CD4-positive, alpha-beta T cell treated with Interleukin-21 for 1 hour (primary cell): Measurements from ENCODE around the gene PARD3.
"Not testable (repeated sequence)": the region's sequence is repeated elsewhere in the genome, so short reads cannot be mapped to it uniquely, and the experiment has no call there.

Experiments
- DNase-seq: peaks from one replicate; pipeline ENCODE4 v3.0.0-alpha.2; 2020

Gene PARD3

DNA sequence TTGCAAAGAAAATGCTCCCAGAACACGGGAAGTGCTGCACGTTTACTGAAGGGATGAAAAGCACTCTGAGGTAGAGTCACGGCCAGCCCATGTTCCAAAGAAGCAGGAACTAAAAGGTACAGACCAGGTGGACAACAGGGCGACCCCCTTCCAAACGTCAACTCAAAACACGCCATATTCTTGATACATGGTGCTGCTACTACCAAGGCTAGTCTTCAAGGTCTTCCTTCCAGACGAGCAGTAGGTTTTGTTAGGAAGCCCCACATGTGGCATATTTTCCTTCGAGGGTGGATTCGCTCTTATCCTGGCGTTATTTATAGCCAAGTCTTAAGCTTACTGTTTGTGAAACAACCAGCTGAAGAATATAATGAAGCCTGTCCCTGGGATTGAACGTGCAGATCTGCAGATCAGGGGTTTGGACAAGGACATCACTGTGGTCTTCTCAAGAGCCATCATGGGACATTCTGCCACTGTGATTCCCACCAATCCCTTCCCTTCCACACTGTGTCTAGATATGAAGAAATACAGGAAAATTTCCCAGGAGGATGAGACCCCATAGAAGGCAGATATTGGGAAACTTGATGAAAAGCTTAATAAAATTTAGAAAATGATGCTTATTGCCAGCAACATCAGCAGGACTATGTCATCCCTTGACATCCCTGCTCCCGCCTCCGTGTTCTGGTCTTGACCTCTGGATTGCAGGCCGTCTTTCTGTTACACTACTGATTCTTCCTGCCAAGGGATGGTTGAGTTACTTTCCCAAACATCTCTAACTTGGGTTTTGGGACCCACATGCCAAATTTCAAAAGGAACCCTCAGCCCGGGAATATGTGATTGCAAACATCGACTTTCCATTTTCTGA lies 734.4 kb downstream of the PARD3 start:
- DNase-seq, result no peak

GRCh38 chr10:34079702-34080484 lies 735.2 kb downstream of the PARD3 start:
- no peak for DNase-seq

DNA sequence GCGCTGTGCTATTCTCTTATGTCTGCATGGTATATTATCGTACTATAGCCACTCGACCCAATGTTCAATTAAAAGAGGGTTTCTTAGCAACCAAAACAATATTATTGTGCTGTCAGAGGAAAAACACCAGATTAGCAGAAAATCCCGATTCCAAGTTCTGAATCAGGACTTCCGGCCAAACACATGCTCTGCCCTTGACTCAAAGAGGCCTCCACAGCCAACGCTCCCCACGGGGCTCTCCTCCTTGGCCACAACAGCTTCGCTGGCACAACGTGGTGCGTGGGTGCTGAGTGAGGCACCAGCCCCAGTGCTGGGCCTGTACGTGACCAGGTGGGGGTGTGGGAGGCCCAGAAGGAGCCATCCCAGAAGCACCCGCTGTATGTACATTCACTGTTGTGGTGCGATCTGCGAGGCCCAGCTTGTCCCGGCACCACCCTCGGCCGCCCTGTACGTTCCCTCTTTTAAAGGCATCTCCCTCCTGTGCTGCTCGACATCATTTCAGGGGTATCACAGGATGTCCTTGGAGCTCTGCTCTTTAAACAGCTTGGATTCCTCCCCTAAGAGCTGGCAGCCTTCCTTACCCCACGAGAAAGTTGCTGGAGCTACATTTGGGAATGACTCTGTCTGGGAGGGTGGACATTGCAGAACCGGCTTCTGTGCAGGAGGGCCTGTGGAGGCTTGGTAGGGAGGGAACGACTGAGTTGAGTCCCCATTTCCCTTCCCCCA lies 736.2 kb downstream of the PARD3 start:
- no peak for DNase-seq

DNA sequence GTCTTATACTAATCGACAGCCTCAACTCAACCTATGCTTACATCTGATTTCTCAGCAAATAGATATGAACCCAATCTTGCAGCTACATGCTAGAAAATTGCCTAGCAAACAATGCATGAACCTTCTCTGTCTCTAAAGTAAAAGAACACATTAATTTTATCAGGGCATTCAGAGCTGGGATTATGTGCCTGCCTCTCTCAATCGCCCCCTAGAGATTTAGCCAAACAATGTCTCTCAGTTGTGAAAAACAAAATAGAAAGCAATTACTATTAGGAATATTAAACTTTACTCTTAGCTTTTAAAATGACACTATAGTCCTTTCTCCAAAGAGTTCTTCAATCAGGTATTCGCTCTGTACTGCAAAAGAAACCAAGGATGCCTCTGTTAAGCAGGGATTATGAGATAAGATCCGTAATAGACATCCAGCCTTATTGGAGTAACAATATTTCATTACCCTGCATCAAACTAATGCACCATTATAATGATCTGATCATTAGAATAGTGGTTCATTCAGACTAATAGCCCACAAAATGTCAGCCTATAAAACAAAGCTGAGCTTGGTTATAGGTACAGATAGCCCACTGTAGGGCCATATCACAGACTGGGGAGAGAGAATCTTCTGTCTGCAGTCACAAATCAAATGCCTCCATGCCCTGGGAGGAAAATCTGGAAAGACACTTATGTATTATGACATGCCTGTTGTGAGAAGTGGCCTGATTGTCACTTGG lies 736.9 kb downstream of the PARD3 start:
- DNase-seq, result no peak

DNA sequence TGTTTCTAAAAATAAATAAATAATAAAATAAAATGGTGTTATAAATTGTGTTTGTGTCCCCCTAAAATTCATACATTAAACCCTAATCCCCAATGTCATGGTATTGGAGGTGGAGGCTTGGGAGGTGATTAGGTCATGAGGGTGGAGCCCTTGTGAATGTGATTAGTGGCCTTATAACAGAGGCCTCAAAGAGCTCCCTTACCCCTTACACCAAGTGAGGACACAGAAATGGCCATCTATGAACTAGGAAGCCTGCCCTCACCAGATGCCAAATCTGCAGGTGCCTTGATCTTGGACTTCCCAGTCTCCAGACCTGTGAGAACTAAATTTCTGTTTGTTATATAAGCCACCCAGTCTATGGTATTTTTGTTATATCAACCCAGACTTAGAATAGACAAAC lies 738.7 kb downstream of the PARD3 start:
- no peak for DNase-seq

GRCh38 chr10:34075254-34075926 lies 739.7 kb downstream of the PARD3 start:
- DNase-seq, result no peak

DNA sequence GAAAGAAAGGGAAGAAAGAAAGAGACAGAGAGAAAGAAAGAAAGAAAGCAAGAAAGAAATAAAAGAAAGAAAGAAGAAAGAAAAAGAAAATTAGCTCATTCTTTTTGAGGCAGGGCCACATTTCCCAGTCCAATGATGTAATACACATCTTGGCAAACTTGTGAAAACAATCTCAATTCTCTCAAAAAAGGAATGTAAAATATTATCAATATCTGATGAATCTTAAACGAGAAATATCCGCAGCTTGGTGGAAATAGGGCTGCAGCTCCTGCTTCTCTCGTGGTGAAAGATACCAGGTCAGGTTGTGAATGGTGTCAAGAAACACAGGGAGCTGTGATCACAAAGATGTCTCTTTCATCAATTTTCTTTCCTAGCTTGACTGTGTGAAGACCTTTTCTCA lies 741.0 kb downstream of the PARD3 start:
- DNase-seq, result no peak

- not testable (repeated sequence) for DNase-seq
Measured at GRCh38 chr10:34067741-34068140, 747.4 kb downstream of the PARD3 start.

GRCh38 chr10:34063592-34063991 lies 751.5 kb downstream of the PARD3 start:
- DNase-seq, result no peak

DNA sequence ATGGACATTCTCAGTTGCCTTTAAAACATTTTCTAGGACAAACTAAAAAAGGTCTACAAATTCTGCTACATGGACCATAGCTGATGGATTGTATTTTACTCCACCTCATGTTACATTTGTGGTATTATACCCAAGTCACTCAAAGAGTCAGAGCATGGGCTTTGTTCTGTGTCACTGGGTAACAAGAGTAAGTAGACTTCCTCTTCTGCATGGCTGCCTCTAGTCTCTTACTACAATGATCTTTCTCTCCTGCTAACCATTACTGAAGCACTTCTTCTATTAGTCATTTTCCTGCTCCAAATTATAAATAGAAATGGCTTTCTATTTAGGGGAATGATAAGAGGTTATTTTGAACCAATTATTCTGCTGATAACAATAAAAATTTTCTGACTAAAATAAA lies 753.3 kb downstream of the PARD3 start:
- no peak for DNase-seq
